ENCODE measurements around the gene METTL2A. TPM values are rescaled to one million over a fixed set of nuclear protein-coding genes. Genes with fewer than 3 reads are reported as not detected.
A peak's percentile ranks its signal among the peaks of the same experiment; 100 is the strongest.
"Not testable (repeated sequence)": the region's sequence is repeated elsewhere in the genome, so short reads cannot be mapped to it uniquely, and the experiment has no call there.

METTL2A gene
- total RNA-seq, 4 donors from 2014 or later: 15.0 to 21.4 (median 17.5) TPM

DNA sequence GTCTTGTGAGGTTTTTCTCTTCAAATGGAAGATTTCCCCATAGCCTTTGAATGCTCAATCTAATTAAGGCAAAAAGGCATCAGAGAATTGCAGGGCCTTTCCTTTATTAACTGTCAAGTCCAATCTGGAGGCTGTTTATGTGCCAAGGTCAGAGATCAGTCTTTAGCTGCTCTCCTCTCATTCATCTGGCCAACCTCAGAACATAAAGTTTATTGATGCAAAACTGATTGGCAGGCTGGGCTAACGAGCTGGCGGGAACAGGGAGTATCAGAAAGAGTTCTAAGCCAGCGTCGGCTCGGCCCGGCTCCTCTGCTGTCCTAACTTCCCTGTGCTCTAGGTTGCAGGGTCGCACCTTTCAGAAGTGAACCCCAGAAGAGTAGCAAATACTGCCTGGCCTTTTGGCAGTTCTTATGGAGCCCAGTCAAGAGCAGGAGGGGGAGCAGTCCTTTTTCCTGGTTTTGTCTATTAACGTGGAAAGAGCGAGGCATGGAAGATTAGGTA, 47.7 kb downstream of the METTL2A start:
- intact Hi-C loops (cut with DNase I): loop anchor here (10.0 kb wide), 1 partner anchor 47 kb away; the partner anchor contains the start of gene METTL2A
- H3K9me3 ChIP-seq; H3K4me3 ChIP-seq (replicated peaks in 1 of 3); H3K4me1 ChIP-seq; DNase-seq; H3K36me3 ChIP-seq; H3K27me3 ChIP-seq: not testable (repeated sequence)
- 64 to 80% methylated on average over 9 of the region's 9 CpGs for WGBS, 2 donors
- peak overlapping the region in 1 of 3 donors; percentile 57 for H3K27ac ChIP-seq

DNA sequence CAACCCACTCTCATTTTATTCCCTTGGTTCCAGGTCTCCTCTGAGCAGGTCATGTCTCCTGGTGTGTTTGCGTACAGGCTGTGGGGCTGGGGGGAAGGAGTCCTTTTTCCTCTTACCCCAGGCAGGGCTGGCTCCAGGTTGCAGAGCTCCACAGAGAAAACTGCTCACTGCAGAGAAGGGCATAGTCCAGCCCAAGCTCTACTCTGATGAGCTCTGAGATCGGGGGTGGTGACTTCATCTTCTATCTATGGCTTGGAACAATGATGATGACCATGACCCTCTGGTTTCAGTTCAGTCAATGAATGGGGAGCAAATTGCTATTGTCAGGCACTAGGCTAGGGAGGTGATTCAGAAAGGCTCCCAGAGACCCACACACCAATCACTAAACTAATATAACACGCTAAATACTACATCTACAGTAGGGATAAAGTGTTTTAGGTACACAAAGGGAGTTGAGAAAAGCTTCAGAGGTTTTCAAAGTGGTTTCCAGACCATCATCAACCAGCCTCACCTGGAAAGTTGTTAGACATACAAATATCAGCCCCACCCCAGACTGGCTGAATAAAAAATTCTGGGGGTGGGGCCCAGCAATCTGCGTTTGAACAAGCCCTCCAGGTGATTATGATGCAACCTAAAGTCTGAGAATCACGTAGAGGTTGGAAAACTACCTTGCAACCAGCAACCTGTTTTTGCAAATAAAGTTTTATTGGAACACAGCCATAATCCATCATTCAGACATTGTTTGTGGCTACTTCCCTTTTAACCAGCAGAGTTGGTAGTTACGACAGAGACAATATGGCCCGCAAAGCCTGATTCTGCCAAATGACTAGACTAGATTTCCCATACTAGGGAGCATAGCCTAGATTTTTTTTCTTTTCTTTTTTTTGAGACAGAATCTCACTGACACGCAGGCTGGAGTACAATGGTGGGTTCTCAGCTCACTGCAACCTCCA, 49.6 kb downstream of the METTL2A start:
- not testable (repeated sequence) for H3K4me3 ChIP-seq (replicated peaks in 1 of 3); H3K9me3 ChIP-seq; H3K36me3 ChIP-seq; H3K27me3 ChIP-seq; DNase-seq; H3K27ac ChIP-seq
- 86 to 93% methylated on average over 8 of the region's 8 CpGs for WGBS, 2 donors
- intact Hi-C loops (cut with DNase I): loop anchor here (10.0 kb wide), 1 partner anchor 49 kb away; the partner anchor contains the start of gene METTL2A
- H3K4me1 ChIP-seq: peaks cover 4 to 12% of the 10 kb centered on the region in 2 donors

DNA sequence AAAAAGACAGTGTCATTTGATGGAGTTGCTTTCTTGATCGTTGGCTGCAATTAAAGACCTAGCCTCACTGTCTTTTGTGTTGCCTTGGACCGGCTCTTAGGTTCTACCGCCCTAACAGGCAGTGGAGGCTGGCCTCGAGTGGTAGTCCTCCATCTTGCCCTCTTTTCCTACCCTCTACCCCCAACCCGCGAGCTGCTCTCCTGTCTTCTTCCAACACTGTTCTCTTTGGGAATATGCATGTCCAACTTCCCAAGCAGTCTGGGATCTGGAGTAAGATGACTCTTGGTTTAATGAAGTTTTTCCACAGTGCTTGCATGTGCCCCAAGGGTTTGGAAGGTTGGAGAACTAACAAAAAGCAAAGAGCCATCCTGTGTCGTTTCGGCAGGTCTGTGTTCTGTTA, 53.4 kb downstream of the METTL2A start:
- not testable (repeated sequence) for H3K27ac ChIP-seq, H3K36me3 ChIP-seq, H3K9me3 ChIP-seq, DNase-seq, H3K27me3 ChIP-seq
- 87 to 89% methylated on average over 8 of the region's 8 CpGs for WGBS, 2 donors
- Histone ChIP-seq H3K4me1 (peaks cover 8 to 16% of the 10 kb centered on the region in 2 donors), H3K4me3 (replicated peaks in 1 of 3) (peak overlapping the region in 1 of 3 donors; percentile 56)
- intact Hi-C loops (cut with DNase I): loop anchor here (10.0 kb wide), 1 partner anchor 52 kb away; the partner anchor contains the start of gene METTL2A

DNA sequence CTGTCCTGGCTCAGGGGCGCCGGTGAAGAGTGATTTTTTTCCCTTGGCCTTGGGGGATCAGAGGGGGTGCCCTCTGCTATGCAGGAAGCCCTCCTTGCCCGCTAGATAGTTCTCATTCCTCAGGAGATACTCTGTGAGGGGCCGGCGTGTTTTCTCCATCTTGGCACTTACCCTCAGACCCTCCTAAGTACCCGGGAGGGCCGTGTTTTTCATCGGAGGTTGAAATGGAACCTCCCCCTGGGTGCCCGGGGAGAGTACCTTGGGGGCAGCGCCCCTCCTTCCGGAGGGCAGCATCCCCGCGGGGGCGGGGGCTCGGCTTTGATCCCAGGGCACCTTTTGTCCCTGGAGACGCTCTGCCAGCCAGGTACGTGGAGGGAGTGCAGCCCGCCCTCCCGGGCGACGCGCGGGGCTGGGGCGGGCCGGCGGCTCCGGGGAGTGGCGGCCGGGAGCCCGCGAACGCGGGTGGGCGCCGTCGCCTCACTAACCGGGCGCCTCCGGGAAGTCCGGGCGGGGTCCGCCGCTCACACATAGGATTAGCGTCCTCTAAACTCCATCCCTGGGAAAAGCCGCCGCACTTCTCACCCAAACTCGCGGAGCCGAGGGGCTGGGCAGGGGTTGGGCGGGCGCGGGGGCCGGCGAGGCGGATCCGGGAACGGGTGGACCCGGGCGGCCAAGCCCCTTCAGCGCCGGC, 54.2 kb downstream of the METTL2A start:
- Histone ChIP-seq H3K4me3 (replicated peaks in 1 of 3) (peak overlapping the region in 2 of 3 donors; percentile 56 to 58), H3K27ac (peak overlapping the region; percentile 78 to 94 (median 86)), H3K4me1 (peaks cover 8 to 16% of the 10 kb centered on the region in 2 donors)
- H3K27me3 ChIP-seq, H3K36me3 ChIP-seq, H3K9me3 ChIP-seq: not testable (repeated sequence)
- intact Hi-C loops (cut with DNase I): loop anchor here (10.0 kb wide), 1 partner anchor 53 kb away; the partner anchor contains the start of gene METTL2A
- peak; percentile 65 to 69 for DNase-seq
- WGBS, 2 donors: 2 to 4% methylated on average over 9 to 29 of the region's 61 CpGs

DNA sequence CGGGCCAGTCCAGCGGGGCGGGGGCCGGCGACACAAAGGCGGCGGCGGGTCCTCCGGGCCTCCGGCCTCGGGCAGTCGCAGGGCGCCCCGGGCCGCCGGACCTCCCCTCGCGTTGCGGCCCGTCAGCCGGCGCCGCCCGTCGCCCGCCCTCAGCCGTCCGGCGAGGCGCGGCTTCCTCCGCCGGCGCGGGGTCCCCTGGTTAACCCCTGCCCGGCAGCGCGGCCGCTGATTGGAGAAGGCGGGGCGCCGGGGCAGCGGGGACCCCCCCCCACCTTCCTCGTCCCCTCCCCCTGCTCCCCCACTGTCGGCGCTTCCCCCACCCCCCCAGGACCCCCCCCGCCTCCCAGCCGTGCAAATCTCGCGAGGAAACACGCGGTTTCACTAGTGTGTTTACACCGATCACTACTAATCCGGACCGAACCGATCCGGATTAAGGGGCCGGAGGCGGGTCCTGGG, 54.8 kb downstream of the METTL2A start, which contains the start of gene TLK2:
Gene TLK2 (plus strand): TSS at position 402 of the 456 bp plus-strand sequence. CDS start 2,301 bp downstream, outside the sequence.
- Histone ChIP-seq H3K36me3 (no peaks in the 10 kb centered on the region), H3K9me3 (no peaks in the 10 kb centered on the region), H3K4me1 (peaks cover 8 to 16% of the 10 kb centered on the region in 2 donors), H3K4me3 (replicated peaks in 1 of 3) (peak within 1 kb of the TSS; percentile 26 to 58 (median 56)), H3K27me3 (no peaks in the 10 kb centered on the region), H3K27ac (peak within 1 kb of the TSS; percentile 86 to 94 (median 94))
- TF ChIP-seq, protein P1, sequence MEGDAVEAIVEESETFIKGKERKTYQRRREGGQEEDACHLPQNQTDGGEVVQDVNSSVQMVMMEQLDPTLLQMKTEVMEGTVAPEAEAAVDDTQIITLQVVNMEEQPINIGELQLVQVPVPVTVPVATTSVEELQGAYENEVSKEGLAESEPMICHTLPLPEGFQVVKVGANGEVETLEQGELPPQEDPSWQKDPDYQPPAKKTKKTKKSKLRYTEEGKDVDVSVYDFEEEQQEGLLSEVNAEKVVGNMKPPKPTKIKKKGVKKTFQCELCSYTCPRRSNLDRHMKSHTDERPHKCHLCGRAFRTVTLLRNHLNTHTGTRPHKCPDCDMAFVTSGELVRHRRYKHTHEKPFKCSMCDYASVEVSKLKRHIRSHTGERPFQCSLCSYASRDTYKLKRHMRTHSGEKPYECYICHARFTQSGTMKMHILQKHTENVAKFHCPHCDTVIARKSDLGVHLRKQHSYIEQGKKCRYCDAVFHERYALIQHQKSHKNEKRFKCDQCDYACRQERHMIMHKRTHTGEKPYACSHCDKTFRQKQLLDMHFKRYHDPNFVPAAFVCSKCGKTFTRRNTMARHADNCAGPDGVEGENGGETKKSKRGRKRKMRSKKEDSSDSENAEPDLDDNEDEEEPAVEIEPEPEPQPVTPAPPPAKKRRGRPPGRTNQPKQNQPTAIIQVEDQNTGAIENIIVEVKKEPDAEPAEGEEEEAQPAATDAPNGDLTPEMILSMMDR (IDR thresholded peaks at IDR 0.05): no peak
- TF ChIP-seq POLR2A (IDR thresholded peaks at IDR 0.05): peak in 1 of 2 donors; percentile 70
- WGBS, 2 donors: no CpG with 5 or more reads among the region's 59 CpGs
- intact Hi-C loops (cut with DNase I): loop anchor here (10.0 kb wide), 1 partner anchor 54 kb away; the partner anchor contains the start of gene METTL2A
- peak; percentile 80 to 81 for DNase-seq

DNA sequence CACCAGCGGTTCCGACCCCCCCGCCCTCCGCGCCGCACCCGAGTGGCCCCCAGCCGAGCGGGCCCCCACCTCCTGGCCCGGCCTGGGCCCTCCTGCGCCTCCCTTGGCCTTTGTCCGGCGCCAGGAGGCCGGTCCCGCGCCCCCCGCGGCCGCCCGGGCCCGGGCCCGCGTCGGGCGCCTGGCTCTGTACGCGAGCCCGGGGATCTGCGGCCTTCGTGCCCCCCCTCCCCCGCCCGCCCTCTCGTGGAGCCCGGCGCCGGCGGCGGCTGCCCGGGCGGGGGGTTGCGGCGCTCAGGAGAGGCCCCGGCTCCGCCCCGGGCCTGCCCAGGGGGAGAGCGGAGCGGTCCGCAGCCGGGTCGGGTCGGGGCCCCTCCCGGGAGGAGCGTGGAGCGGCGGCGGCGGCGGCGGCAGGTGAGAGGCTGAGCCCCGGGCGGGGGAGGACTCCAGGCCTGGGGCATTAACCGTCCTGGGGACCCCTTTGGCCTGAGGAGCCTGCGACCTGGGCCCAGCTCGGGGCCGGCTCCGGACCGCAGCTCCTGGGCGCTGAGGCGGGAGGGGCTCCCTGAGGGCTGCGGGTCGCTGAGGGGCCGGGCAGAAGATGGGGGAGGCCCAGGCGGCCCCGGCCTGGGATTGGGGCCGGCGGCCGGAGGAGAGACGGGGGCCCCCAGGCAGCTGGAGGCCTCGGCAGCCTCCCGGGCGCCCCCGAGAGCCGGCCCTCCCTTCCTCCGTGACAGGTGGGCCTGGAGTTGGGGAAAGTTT, 55.4 kb downstream of the METTL2A start:
- DNase-seq: peak in 1 of 2 donors; percentile 22
- not testable (repeated sequence) for H3K27me3 ChIP-seq, H3K9me3 ChIP-seq, H3K36me3 ChIP-seq
- H3K4me1 ChIP-seq: peaks cover 8 to 16% of the 10 kb centered on the region in 2 donors
- 0% methylated on average over 13 of the region's 84 CpGs; no CpG with 5 or more reads in 1 of the 2 donors for WGBS, 2 donors
- peak overlapping the region; percentile 26 to 58 (median 56) for H3K4me3 ChIP-seq (replicated peaks in 1 of 3)
- intact Hi-C loops (cut with DNase I): loop anchor here (10.0 kb wide), 1 partner anchor 54 kb away; the partner anchor contains the start of gene METTL2A
- peak overlapping the region; percentile 86 to 94 (median 94) for H3K27ac ChIP-seq

DNA sequence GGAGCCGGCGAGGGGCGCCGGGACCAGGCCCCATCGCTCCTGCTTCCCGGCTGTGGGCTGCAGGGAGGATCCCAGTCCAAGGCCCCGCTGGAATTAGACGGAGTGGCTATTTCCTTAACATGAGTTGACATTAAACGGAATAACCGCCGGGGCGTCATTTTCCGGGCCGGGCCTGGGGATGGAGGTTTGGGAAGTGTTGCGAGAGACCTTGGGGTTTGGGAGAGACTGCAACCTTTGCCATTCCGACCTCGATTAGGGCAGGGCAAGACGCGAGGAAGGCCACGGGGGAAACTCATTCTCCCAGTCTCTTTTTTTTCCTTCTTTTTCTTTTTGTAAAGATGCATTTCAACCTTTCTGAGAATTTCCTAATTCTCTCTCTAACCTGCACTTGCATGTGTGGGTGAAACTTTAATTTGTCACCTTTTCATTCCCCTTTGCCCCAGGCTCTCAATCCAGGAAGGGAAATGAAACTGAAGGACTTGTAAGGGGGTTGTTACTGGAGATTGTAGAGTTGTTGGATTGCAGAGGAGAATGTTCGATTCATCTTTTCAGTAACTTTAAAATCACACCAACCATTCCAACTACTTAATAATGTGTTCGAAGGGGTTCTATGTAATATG, 56.1 kb downstream of the METTL2A start:
- H3K4me3 ChIP-seq (replicated peaks in 1 of 3): peak overlapping the region; percentile 26 to 58 (median 56)
- peaks cover 8 to 16% of the 10 kb centered on the region in 2 donors for H3K4me1 ChIP-seq
- peak overlapping the region; percentile 86 to 94 (median 94) for H3K27ac ChIP-seq
- DNase-seq: peak; percentile 21 to 23
- H3K27me3 ChIP-seq, H3K36me3 ChIP-seq, H3K9me3 ChIP-seq: not testable (repeated sequence)
- intact Hi-C loops (cut with DNase I): loop anchor here (10.0 kb wide), 1 partner anchor 55 kb away; the partner anchor contains the start of gene METTL2A
- 3% methylated on average over 14 of the region's 22 CpGs for WGBS, 2 donors

DNA sequence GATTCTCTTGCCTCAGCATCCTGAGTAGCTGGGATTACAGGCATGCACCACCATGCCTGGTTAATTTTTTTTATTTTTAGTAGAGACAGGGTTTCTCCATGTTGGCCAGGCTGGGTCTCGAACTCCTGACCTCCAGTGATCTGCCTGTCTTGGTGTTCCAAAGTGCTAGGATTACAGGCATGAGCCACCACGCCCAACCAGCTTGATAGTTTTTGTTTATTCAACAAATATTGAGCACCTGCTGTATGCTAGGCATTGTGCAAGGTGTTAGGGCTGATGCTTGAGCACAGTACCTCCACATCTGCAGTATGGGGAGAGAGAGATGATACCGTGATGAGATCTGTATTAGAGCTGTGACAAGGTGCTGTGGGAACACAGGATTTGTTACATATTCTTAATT, 58.9 kb downstream of the METTL2A start:
- H3K9me3 ChIP-seq; H3K36me3 ChIP-seq; H3K4me3 ChIP-seq (replicated peaks in 1 of 3); H3K27ac ChIP-seq; intact Hi-C loops (cut with DNase I); DNase-seq; H3K4me1 ChIP-seq; H3K27me3 ChIP-seq: not testable (repeated sequence)
- WGBS, 2 donors: 90 to 91% methylated on average over 3 of the region's 3 CpGs

DNA sequence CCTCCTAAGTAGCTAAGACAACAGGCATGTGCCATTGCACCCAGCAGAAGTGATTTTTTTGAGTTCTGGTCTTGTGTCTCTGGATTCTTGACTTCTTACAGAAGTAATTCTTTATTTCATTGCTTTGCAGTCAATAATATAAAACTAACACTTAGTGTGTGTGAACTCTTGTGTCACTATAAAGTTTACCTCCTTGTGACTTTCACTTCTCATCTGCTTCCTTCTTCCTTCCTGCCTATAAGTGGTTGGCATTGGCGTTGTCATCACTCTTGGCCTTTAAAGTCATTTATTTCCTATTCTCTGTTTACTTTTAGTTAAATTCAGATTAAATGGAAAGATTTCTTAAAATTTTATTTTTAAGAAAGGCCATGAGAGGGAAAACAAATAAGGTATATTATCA, 67.3 kb downstream of the METTL2A start:
- H3K36me3 ChIP-seq; H3K9me3 ChIP-seq; H3K27ac ChIP-seq; intact Hi-C loops (cut with DNase I); H3K4me3 ChIP-seq (replicated peaks in 1 of 3); DNase-seq; H3K27me3 ChIP-seq: not testable (repeated sequence)
- 82 to 86% methylated on average over 1 of the region's 1 CpG for WGBS, 2 donors
- H3K4me1 ChIP-seq: peaks cover 8 to 14% of the 10 kb centered on the region in 2 donors

Measured in thyroid gland (tissue), 4 donors.